OCI-LY1 (cell line): ENCODE measurements around the gene MTARC1.

Experiments
- H2AFZ ChIP-seq: fragments of 200-600 bp; sonication (generic), shearing (Covaris generic); 2 replicates; pipeline ENCODE4 v1.6.0; 2014; ENCODE audit warnings: antibody characterized with exemption, mild to moderate bottlenecking, low read length
- H3F3A ChIP-seq: fragments of 200-600 bp; sonication (generic), shearing (Covaris generic); 2 replicates; pipeline ENCODE4 v1.6.0; 2014; ENCODE audit warnings: mild to moderate bottlenecking, antibody characterized with exemption, low read length, moderate library complexity; ENCODE audit not compliant: insufficient read depth
- H3K27ac ChIP-seq: fragments of 200-600 bp; sonication (generic); 2 replicates; pipeline ENCODE4 v1.5.1; 2014; ENCODE audit warnings: low read length, mixed run types, mild to moderate bottlenecking, low read depth; ENCODE audit not compliant: poor library complexity, severe bottlenecking
- H3K27me3 ChIP-seq: fragments of 200-600 bp; sonication (generic); 2 replicates; pipeline ENCODE4 v1.6.0; 2014; ENCODE audit warnings: antibody characterized with exemption, mild to moderate bottlenecking, low read length, moderate library complexity; ENCODE audit not compliant: insufficient read depth
- H3K36me3 ChIP-seq: fragments of 200-600 bp; sonication (generic); 2 replicates; pipeline ENCODE4 v1.6.1; 2014; ENCODE audit warnings: mild to moderate bottlenecking, antibody characterized with exemption, low read length, moderate library complexity, mixed read lengths; ENCODE audit not compliant: insufficient read depth
- H3K4me1 ChIP-seq: fragments of 200-600 bp; sonication (generic); 2 replicates; pipeline ENCODE4 v1.5.1; 2014; ENCODE audit warnings: mild to moderate bottlenecking, low read length, moderate library complexity; ENCODE audit not compliant: insufficient read depth, severe bottlenecking
- H3K4me2 ChIP-seq: fragments of 200-600 bp; sonication (generic), shearing (Covaris generic); 2 replicates; pipeline ENCODE4 v1.6.1; 2014; ENCODE audit warnings: low read length
- H3K4me3 ChIP-seq: fragments of 200-600 bp; sonication (generic); 2 replicates; pipeline ENCODE4 v1.5.1; 2014; ENCODE audit warnings: low read length, low read depth, mild to moderate bottlenecking, mixed read lengths; ENCODE audit not compliant: poor library complexity, severe bottlenecking
- H3K79me2 ChIP-seq: fragments of 200-600 bp; shearing (Covaris generic); 2 replicates; pipeline ENCODE4 v1.6.1; 2016; ENCODE audit warnings: mixed run types, low read length, mixed read lengths; ENCODE audit not compliant: insufficient read depth
- H3K9ac ChIP-seq: fragments of 200-600 bp; sonication (generic), shearing (Covaris generic); 2 replicates; pipeline ENCODE4 v1.6.1; 2014; ENCODE audit warnings: mild to moderate bottlenecking, low read length, mixed read lengths
- H3K9me2 ChIP-seq: fragments of 200-600 bp; sonication (generic), shearing (Covaris generic); 2 replicates; pipeline ENCODE4 v1.6.1; 2014; ENCODE audit warnings: low read depth, mild to moderate bottlenecking, low read length, mixed read lengths
- H3K9me3 ChIP-seq: fragments of 200-600 bp; shearing (Covaris generic); 2 replicates; pipeline ENCODE4 v1.6.1; 2014; ENCODE audit warnings: low read length, mixed read lengths
- H4K20me1 ChIP-seq: fragments of 200-600 bp; sonication (generic), shearing (Covaris generic); 2 replicates; pipeline ENCODE4 v1.6.0; 2016; ENCODE audit warnings: mild to moderate bottlenecking, low read length; ENCODE audit not compliant: insufficient read depth
- EZH2 ChIP-seq: fragments of 200-600 bp; sonication (generic), shearing (Covaris generic); IDR thresholded peaks from 2 replicates; pipeline ENCODE4 v1.8.0; 2017; ENCODE audit warnings: borderline replicate concordance, mixed run types, mild to moderate bottlenecking, antibody characterized with exemption, low read length, moderate library complexity, mixed read lengths
- TF ChIP-seq, protein P1 (sequence below): fragments of 200-600 bp; sonication (generic), shearing (Covaris generic); IDR thresholded peaks from 2 replicates; pipeline ENCODE4 v1.5.1; 2017; ENCODE audit warnings: mild to moderate bottlenecking, antibody characterized with exemption, low read length, moderate library complexity, mixed read lengths

MTARC1 gene

GRCh38 chr1:220825819-220826551 lies 39.3 kb downstream of the MTARC1 start:
- H4K20me1 ChIP-seq: no peaks in the 10 kb centered on the region
- TF ChIP-seq, protein P1, sequence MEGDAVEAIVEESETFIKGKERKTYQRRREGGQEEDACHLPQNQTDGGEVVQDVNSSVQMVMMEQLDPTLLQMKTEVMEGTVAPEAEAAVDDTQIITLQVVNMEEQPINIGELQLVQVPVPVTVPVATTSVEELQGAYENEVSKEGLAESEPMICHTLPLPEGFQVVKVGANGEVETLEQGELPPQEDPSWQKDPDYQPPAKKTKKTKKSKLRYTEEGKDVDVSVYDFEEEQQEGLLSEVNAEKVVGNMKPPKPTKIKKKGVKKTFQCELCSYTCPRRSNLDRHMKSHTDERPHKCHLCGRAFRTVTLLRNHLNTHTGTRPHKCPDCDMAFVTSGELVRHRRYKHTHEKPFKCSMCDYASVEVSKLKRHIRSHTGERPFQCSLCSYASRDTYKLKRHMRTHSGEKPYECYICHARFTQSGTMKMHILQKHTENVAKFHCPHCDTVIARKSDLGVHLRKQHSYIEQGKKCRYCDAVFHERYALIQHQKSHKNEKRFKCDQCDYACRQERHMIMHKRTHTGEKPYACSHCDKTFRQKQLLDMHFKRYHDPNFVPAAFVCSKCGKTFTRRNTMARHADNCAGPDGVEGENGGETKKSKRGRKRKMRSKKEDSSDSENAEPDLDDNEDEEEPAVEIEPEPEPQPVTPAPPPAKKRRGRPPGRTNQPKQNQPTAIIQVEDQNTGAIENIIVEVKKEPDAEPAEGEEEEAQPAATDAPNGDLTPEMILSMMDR: no peak
- no peak for TF ChIP-seq EZH2
- no peaks in the 10 kb centered on the region for H3F3A ChIP-seq
- no peaks in the 10 kb centered on the region for H3K4me1 ChIP-seq
- H3K9me2 ChIP-seq: no peaks in the 10 kb centered on the region
- H3K9ac ChIP-seq: no peak overlapping the region
- H3K9me3 ChIP-seq: no peaks in the 10 kb centered on the region
- no peak overlapping the region for H3K27ac ChIP-seq
- no peaks in the 10 kb centered on the region for H3K79me2 ChIP-seq
- H3K4me3 ChIP-seq: no peak overlapping the region
- H3K27me3 ChIP-seq: no peaks in the 10 kb centered on the region; the same call in 1 of the 2 replicates
- H2AFZ ChIP-seq: no peak overlapping the region
- no peaks in the 10 kb centered on the region for H3K36me3 ChIP-seq
- H3K4me2 ChIP-seq: no peak overlapping the region

GRCh38 chr1:220826729-220827128 lies 40.0 kb downstream of the MTARC1 start:
- H3K9me3 ChIP-seq: no peaks in the 10 kb centered on the region
- H3K27ac ChIP-seq: no peak overlapping the region
- H4K20me1 ChIP-seq: no peaks in the 10 kb centered on the region
- H3K9ac ChIP-seq: no peak overlapping the region
- H2AFZ ChIP-seq: no peak overlapping the region
- H3K4me3 ChIP-seq: no peak overlapping the region
- no peaks in the 10 kb centered on the region for H3K4me1 ChIP-seq
- TF ChIP-seq EZH2: no peak
- TF ChIP-seq, protein P1: no peak
- H3K27me3 ChIP-seq: no peaks in the 10 kb centered on the region; the same call in 1 of the 2 replicates
- H3K9me2 ChIP-seq: no peaks in the 10 kb centered on the region
- H3F3A ChIP-seq: no peaks in the 10 kb centered on the region
- no peaks in the 10 kb centered on the region for H3K36me3 ChIP-seq
- no peak overlapping the region for H3K4me2 ChIP-seq
- no peaks in the 10 kb centered on the region for H3K79me2 ChIP-seq

- Histone ChIP-seq H3F3A (no peaks in the 10 kb centered on the region), H3K9me3 (no peaks in the 10 kb centered on the region), H3K36me3 (no peaks in the 10 kb centered on the region), H3K27ac (no peak overlapping the region), H3K27me3 (no peaks in the 10 kb centered on the region; the same call in 1 of the 2 replicates), H3K4me2 (no peak overlapping the region), H3K9ac (no peak overlapping the region), H3K4me1 (no peaks in the 10 kb centered on the region), H3K4me3 (no peak overlapping the region), H2AFZ (no peak overlapping the region), H3K79me2 (no peaks in the 10 kb centered on the region), H4K20me1 (no peaks in the 10 kb centered on the region), H3K9me2 (no peaks in the 10 kb centered on the region)
- TF ChIP-seq, protein P1: no peak
- TF ChIP-seq EZH2: no peak
These were observed 40.9 kb downstream of the MTARC1 start for GRCh38 chr1:220827445-220828178.
